Measurements from ENCODE around the gene ATRN.

DNA sequence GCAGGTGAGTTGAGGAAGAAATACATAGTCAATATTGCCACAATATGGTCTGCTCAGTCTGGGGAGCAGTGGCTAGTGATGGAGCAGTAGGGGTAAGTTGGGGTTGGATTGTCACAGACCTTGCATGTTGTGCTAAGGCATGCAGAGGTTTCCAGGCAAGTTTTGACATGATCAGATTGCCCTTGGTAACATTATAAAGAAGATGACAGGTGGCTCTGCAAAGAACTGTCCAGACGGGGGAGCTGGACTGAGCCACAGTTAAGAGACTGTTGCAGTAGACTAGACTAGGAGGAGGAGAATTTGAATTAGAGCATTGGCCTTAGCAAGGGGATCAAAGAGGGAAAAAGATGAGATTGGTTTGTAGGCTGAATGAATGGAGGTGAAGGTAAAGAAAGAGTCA lies 23.4 kb downstream of the ATRN start:
- TF ChIP-seq SP1 (IDR thresholded peaks at IDR 0.05) = no peak
- TF ChIP-seq FOXK2 (IDR thresholded peaks at IDR 0.05) = no peak
- TF ChIP-seq, protein P1, sequence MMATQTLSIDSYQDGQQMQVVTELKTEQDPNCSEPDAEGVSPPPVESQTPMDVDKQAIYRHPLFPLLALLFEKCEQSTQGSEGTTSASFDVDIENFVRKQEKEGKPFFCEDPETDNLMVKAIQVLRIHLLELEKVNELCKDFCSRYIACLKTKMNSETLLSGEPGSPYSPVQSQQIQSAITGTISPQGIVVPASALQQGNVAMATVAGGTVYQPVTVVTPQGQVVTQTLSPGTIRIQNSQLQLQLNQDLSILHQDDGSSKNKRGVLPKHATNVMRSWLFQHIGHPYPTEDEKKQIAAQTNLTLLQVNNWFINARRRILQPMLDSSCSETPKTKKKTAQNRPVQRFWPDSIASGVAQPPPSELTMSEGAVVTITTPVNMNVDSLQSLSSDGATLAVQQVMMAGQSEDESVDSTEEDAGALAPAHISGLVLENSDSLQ (IDR thresholded peaks at IDR 0.05) = no peak
- TF ChIP-seq FOXM1 (IDR thresholded peaks at IDR 0.05; ENCODE audit: borderline replicate concordance) = no peak
- TF ChIP-seq FOXA1 (IDR thresholded peaks at IDR 0.05) = no peak
- TF ChIP-seq SUZ12 (IDR thresholded peaks at IDR 0.05) = no peak
- TF ChIP-seq TARDBP (IDR thresholded peaks at IDR 0.05) = no peak
